Coronary artery (tissue), 2 donors: Measurements from ENCODE around the gene DUS4L.
"Not testable (repeated sequence)": the region's sequence is repeated elsewhere in the genome, so short reads cannot be mapped to it uniquely, and the experiment has no call there.

ENCODE experiments used
- DNase-seq: peaks from one replicate; pipeline ENCODE4 v3.0.0-alpha.2; 2017; ENCODE audit warnings: low spot score
- H3K27ac ChIP-seq, 2 donors: fragments of 200-600 bp; sonication (generic); one replicate each; pipeline ENCODE4 v1.5.1; 2016 to 2019
- H3K4me3 ChIP-seq: fragments of 200-600 bp; sonication (generic); 2 replicates; pipeline ENCODE4 v1.5.1; 2016; ENCODE audit warnings: mild to moderate bottlenecking, moderate library complexity
- TF ChIP-seq, protein P1 (sequence below): fragments of 200-600 bp; sonication (generic); IDR thresholded peaks from one replicate; pipeline ENCODE4 v1.5.1; 2019; ENCODE audit warnings: antibody characterized with exemption

The DUS4L gene, protein sequence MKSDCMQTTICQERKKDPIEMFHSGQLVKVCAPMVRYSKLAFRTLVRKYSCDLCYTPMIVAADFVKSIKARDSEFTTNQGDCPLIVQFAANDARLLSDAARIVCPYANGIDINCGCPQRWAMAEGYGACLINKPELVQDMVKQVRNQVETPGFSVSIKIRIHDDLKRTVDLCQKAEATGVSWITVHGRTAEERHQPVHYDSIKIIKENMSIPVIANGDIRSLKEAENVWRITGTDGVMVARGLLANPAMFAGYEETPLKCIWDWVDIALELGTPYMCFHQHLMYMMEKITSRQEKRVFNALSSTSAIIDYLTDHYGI

DNA sequence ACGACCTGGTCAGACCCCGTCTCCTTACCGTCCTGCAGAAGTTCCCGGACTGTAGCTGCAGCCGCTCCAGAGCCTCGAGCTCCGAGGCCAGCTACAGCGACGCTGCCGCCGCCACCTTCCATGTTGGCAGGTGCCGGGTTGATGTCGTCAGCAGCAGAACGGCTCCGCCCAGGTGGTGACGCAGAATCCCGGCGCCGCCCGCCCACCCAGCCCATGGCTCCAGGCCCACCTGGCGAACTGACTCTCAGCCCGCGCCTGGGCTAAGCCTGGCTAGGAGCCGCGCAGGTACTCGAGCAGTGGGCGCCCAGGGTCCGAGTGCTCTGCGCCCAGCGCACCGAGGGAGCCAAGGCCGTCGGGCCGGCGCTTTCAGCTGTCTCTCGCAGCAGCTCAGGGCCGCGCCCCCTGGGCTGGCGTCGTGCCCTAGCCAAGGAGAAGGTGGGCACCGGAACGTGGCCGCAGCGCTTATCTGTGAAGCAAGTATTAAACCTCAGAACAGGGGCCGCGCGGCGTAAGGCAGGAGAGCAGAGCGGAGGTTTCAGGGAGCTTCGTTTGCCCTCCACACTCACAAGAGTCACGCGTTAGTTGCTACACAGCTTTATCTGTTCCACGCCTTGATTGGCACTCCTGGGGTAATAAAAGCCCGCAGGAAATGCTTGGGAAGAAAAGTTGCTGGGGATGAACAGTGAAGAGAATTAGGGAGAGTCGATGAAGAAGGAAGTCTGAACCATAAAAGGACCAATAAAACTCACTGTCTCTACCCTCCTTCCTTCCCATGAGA, at the start of gene DUS4L, which contains the start of gene COG5:
TSS of gene DUS4L (plus strand) at position 197 of the 778 bp plus-strand sequence. CDS start 3,100 bp downstream, outside the sequence.
TSS of gene COG5 (minus strand) at position 146 of the 778 bp plus-strand sequence. CDS start at position 122, 24 bp downstream.
- Histone ChIP-seq H3K4me3 (peak within 1 kb of the TSS; percentile 98), H3K27ac (peak within 1 kb of the TSS; percentile 94 to 96)
- peak; percentile 93 for DNase-seq
- TF ChIP-seq, protein P1, sequence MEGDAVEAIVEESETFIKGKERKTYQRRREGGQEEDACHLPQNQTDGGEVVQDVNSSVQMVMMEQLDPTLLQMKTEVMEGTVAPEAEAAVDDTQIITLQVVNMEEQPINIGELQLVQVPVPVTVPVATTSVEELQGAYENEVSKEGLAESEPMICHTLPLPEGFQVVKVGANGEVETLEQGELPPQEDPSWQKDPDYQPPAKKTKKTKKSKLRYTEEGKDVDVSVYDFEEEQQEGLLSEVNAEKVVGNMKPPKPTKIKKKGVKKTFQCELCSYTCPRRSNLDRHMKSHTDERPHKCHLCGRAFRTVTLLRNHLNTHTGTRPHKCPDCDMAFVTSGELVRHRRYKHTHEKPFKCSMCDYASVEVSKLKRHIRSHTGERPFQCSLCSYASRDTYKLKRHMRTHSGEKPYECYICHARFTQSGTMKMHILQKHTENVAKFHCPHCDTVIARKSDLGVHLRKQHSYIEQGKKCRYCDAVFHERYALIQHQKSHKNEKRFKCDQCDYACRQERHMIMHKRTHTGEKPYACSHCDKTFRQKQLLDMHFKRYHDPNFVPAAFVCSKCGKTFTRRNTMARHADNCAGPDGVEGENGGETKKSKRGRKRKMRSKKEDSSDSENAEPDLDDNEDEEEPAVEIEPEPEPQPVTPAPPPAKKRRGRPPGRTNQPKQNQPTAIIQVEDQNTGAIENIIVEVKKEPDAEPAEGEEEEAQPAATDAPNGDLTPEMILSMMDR, result no peak

DNA sequence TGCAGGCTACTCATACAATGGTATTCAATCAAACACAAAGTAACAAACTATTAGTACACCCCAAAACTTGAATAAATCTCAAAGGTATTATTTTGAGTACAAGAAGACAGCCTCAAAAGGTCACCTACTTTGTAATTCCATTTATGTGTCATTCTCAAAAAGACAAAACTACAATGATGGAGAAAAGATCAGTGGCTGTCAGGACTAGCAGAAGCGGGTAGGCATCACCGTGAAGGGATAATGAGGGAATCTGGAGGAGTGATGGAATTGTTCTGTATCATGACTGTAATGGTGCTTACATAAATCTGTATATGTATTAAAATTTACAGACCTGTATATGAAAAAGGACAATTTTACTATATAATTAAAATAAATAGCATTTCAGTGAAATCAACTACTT, 37.1 kb upstream of the DUS4L start:
- Histone ChIP-seq H3K27ac (no peak overlapping the region), H3K4me3 (no peak overlapping the region)
- TF ChIP-seq, protein P1, result no peak
- no peak for DNase-seq

DNA sequence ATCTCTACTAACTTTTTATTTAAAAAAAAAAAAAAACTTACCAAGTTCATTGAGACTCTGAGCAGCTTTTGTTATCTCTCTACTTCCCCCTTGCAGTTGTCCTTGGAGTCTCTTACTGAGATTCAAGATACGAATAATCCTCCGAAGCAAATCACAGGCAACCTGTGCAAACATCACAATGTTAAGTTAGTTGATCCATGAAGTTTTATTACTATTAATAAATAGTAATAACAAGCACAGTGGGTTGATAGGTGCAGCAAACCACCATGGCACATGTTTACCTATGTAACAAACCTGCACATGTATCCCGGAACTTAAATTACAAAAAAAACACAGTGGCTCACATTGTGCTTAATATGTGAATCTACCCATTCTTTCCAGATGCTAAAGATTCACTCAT, 36.6 kb upstream of the DUS4L start:
- TF ChIP-seq, protein P1, result no peak
- H3K27ac ChIP-seq, result no peak overlapping the region
- DNase-seq, result no peak
- no peak overlapping the region for H3K4me3 ChIP-seq

DNA sequence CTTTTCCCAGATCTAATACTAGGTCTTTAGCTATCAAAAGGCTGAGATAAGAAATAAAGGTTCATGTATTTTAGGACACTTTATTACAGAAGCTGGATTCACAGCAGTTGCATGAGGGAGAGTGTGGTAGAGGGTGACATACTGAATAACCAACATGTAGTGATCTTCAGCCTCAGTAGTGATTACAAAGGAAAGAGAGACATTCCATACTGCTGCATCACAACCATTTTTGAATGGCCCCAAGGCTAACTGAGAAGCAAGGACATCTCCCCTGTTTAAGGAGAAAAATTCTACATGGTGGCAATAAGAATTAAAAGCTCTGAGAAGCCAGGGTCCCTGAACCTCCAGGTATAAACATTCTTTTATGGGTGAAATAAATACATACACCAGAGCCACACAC, 35.3 kb upstream of the DUS4L start:
- Histone ChIP-seq H3K4me3 (no peak overlapping the region), H3K27ac (no peak overlapping the region)
- TF ChIP-seq, protein P1, result no peak
- DNase-seq, result no peak

DNA sequence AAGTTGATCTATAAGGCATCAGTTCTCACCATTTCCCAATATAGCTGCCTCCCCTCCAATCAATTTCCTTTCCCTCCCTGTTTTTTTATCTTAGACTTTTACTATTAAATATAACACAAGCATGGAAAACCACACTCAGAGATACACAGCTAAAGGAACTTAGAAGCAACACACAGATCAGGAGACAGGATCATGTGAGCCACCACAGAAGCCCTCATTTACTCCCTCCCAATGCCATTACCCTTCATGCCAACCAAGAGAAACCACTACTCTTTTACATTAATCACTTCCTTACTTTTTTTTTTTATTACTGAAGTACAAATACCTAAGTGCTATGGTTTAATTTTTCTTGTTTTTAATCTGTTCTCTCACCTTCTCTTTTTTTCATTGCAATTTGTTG, 33.0 kb upstream of the DUS4L start:
- TF ChIP-seq, protein P1, result no peak
- DNase-seq, result no peak
- Histone ChIP-seq H3K4me3 (no peak overlapping the region), H3K27ac (no peak overlapping the region)

DNA sequence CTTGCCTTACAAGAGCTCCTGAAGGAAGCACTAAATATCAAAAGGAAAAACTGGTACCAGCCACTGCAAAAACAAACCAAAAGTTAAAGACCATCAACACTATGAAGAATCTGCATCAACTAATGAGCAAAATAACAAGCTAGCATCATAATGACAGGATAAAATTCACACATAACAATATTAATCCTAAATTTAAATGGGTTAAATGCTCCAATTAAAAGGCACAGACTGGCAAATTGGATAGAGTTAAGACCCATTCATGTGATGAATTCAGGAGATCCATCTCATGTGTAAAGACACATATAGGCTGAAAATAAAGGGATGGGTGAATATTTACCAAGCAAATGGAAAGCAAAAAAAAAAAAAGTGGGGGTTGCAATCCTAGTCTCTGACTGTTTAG, 29.6 kb upstream of the DUS4L start:
- DNase-seq, result no peak
- Histone ChIP-seq H3K27ac (no peak overlapping the region), H3K4me3 (no peak overlapping the region)
- TF ChIP-seq, protein P1, result no peak

DNA sequence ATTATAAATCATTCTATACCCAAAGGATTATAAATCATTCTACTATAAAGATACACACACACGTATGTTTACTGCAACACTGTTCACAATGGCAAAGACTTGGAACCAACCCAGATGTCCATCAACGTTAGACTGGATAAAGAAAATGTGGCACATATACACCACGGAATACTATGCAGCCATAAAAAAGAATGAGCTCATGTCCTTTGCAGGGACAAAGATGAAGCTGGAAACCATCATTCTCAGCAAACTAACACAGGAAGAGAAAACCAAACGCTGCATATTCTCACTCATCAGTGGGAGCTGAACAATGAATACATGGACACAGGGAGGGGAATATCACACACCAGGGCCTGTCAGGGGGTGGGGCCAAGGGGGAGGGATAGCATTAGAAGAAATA, 26.5 kb upstream of the DUS4L start:
- not testable (repeated sequence) for H3K4me3 ChIP-seq, H3K27ac ChIP-seq, DNase-seq
